KOPT-K1 (cell line): ENCODE measurements around the gene DCP1A.

Experiments used
- H3K27ac ChIP-seq: fragments of 200-600 bp; sonication (generic); 2 replicates; pipeline ENCODE4 v1.5.1; 2016; ENCODE audit warnings: antibody characterized with exemption, mild to moderate bottlenecking, low read depth, low read length; ENCODE audit not compliant: poor library complexity, severe bottlenecking
- H3K36me3 ChIP-seq: fragments of 200-600 bp; sonication (generic); 2 replicates; pipeline ENCODE4 v1.5.1; 2017; ENCODE audit warnings: antibody characterized with exemption, mild to moderate bottlenecking, low read length, moderate library complexity; ENCODE audit not compliant: insufficient read depth
- H3K9me3 ChIP-seq: fragments of 200-600 bp; sonication (generic); 2 replicates; pipeline ENCODE4 v1.5.1; 2017; ENCODE audit warnings: antibody characterized with exemption, low read length, mild to moderate bottlenecking; ENCODE audit not compliant: insufficient read depth, poor library complexity, severe bottlenecking

The DCP1A gene

GRCh38 chr3:53252096-53252946 lies 95.0 kb downstream of the DCP1A start:
- no peaks in the 10 kb centered on the region for H3K9me3 ChIP-seq
- H3K27ac ChIP-seq: peak overlapping the region; percentile 10
- peaks cover 39% of the 10 kb centered on the region for H3K36me3 ChIP-seq

GRCh38 chr3:53250881-53251605 lies 96.3 kb downstream of the DCP1A start:
- peaks cover 46% of the 10 kb centered on the region for H3K36me3 ChIP-seq
- no peaks in the 10 kb centered on the region for H3K9me3 ChIP-seq
- H3K27ac ChIP-seq: peak overlapping the region; percentile 52

- Histone ChIP-seq H3K36me3 (peaks cover 49% of the 10 kb centered on the region), H3K9me3 (no peaks in the 10 kb centered on the region), H3K27ac (peak overlapping the region; percentile 52)
Observed at GRCh38 chr3:53250453-53250852, 96.9 kb downstream of the DCP1A start.

GRCh38 chr3:53248161-53248560 lies 99.2 kb downstream of the DCP1A start:
- no peak overlapping the region for H3K27ac ChIP-seq
- no peaks in the 10 kb centered on the region for H3K9me3 ChIP-seq
- peaks cover 58% of the 10 kb centered on the region for H3K36me3 ChIP-seq

- Histone ChIP-seq H3K9me3 (no peaks in the 10 kb centered on the region), H3K27ac (no peak overlapping the region), H3K36me3 (peaks cover 58% of the 10 kb centered on the region)
Observed at GRCh38 chr3:53247619-53248018, 99.7 kb downstream of the DCP1A start.

- Histone ChIP-seq H3K27ac (no peak overlapping the region), H3K36me3 (peaks cover 81% of the 10 kb centered on the region)
Observed at GRCh38 chr3:53244271-53244670, 103.1 kb downstream of the DCP1A start.

GRCh38 chr3:53243785-53244184 lies 103.6 kb downstream of the DCP1A start:
- no peaks in the 10 kb centered on the region for H3K9me3 ChIP-seq
- H3K27ac ChIP-seq: no peak overlapping the region
- H3K36me3 ChIP-seq: peaks cover 86% of the 10 kb centered on the region

More at GRCh38 chr3:53244271-53244670, 103.1 kb downstream of the DCP1A start:
- H3K9me3 ChIP-seq: no peaks in the 10 kb centered on the region

- Histone ChIP-seq H3K36me3 (peaks cover 87% of the 10 kb centered on the region), H3K27ac (no peak overlapping the region)
Observed at GRCh38 chr3:53243165-53243564, 104.2 kb downstream of the DCP1A start.

GRCh38 chr3:53242642-53243041 lies 104.7 kb downstream of the DCP1A start:
- Histone ChIP-seq H3K27ac (no peak overlapping the region), H3K9me3 (no peaks in the 10 kb centered on the region), H3K36me3 (peaks cover 87% of the 10 kb centered on the region)

More at GRCh38 chr3:53243165-53243564, 104.2 kb downstream of the DCP1A start:
- no peaks in the 10 kb centered on the region for H3K9me3 ChIP-seq

GRCh38 chr3:53242155-53242554 lies 105.2 kb downstream of the DCP1A start:
- peaks cover 88% of the 10 kb centered on the region for H3K36me3 ChIP-seq
- no peak overlapping the region for H3K27ac ChIP-seq
- H3K9me3 ChIP-seq: no peaks in the 10 kb centered on the region

GRCh38 chr3:53240989-53241972 lies 106.1 kb downstream of the DCP1A start:
- peaks cover 92% of the 10 kb centered on the region for H3K36me3 ChIP-seq
- H3K27ac ChIP-seq: no peak overlapping the region

GRCh38 chr3:53239800-53240199 lies 107.5 kb downstream of the DCP1A start:
- Histone ChIP-seq H3K36me3 (peaks cover 100% of the 10 kb centered on the region), H3K9me3 (no peaks in the 10 kb centered on the region), H3K27ac (no peak overlapping the region)

More at GRCh38 chr3:53240989-53241972, 106.1 kb downstream of the DCP1A start:
- no peaks in the 10 kb centered on the region for H3K9me3 ChIP-seq

GRCh38 chr3:53238886-53239285 lies 108.5 kb downstream of the DCP1A start:
- H3K36me3 ChIP-seq: peaks cover 100% of the 10 kb centered on the region
- H3K9me3 ChIP-seq: no peaks in the 10 kb centered on the region
- H3K27ac ChIP-seq: no peak overlapping the region

- H3K27ac ChIP-seq: no peak overlapping the region
- no peaks in the 10 kb centered on the region for H3K9me3 ChIP-seq
- peaks cover 100% of the 10 kb centered on the region for H3K36me3 ChIP-seq
Observed at GRCh38 chr3:53238051-53238850, 109.1 kb downstream of the DCP1A start.
